Thoracic aorta (tissue), 2 donors: Measurements from ENCODE around the gene ACSS1. TPM values are rescaled to one million over a fixed set of nuclear protein-coding genes. Genes with fewer than 3 reads are reported as not detected.

ENCODE experiments used
- ATAC-seq: fragments of 150-250 bp; one replicate; pipeline ENCODE4 v1.8.0; 2017; ENCODE audit warnings: low read depth; ENCODE audit not compliant: insufficient number of reproducible peaks, low FRiP score
- DNase-seq: peaks from one replicate; pipeline ENCODE4 v3.0.0-alpha.2; 2020; ENCODE audit warnings: low spot score
- H3K27ac ChIP-seq, 2 donors: fragments of 200-600 bp; sonication (generic); 1 replicate in 1 of 2; 2 replicates in 1 of 2; pipeline ENCODE4 v1.5.1; 2016; ENCODE audit warnings: mild to moderate bottlenecking in 2 of 2, moderate library complexity in 2 of 2
- H3K27me3 ChIP-seq: fragments of 200-600 bp; sonication (generic); replicated peaks from 2 replicates; pipeline ENCODE4 v1.6.0; 2016; ENCODE audit warnings: mild to moderate bottlenecking; ENCODE audit not compliant: insufficient read depth
- H3K36me3 ChIP-seq: fragments of 200-600 bp; sonication (generic); one replicate; pipeline ENCODE4 v1.5.1; 2016
- H3K4me1 ChIP-seq, 2 donors: fragments of 200-600 bp; sonication (generic); 1 replicate in 1 of 2; 2 replicates in 1 of 2; pipeline versions ENCODE4 v1.5.1 to v1.6.0; 2016; ENCODE audit warnings: low read depth in 2 of 2, mild to moderate bottlenecking in 1 of 2; ENCODE audit not compliant: control insufficient read depth in 1 of 2
- H3K4me3 ChIP-seq: fragments of 200-600 bp; sonication (generic); 2 replicates; pipeline ENCODE4 v1.5.1; 2016; ENCODE audit warnings: mild to moderate bottlenecking
- H3K9me3 ChIP-seq: fragments of 200-600 bp; sonication (generic); 2 replicates; pipeline ENCODE4 v1.5.1; 2016
- CTCF ChIP-seq: fragments of 200-600 bp; sonication (generic); IDR thresholded peaks from one replicate; pipeline ENCODE4 v1.5.1; 2019; ENCODE audit warnings: antibody characterized with exemption
- total RNA-seq, 2 donors: library from RNA; depleted of rRNA; stranded (reverse); fragments of >200 nt; gene quantifications; one replicate each; pipeline versions ENCODE4 v1.1.0 to v1.2.3, GENCODE V29; 2016

Gene ACSS1
- total RNA-seq, 2 donors from 2014 or later, result 26.0 to 31.7 TPM

- H3K4me1 ChIP-seq, result no peaks in the 10 kb centered on the region
- no peak overlapping the region for H3K27ac ChIP-seq
- DNase-seq (no peak), ATAC-seq (no peak)
- no peaks in the 10 kb centered on the region for H3K27me3 ChIP-seq
- no peak overlapping the region for H3K4me3 ChIP-seq
- H3K36me3 ChIP-seq, result peaks cover 75% of the 10 kb centered on the region
- H3K9me3 ChIP-seq, result no peaks in the 10 kb centered on the region
- no peak for TF ChIP-seq CTCF
Measured at GRCh38 chr20:25011831-25012241, 46.1 kb downstream of the ACSS1 start.

GRCh38 chr20:25011261-25011660 is 46.7 kb downstream of the ACSS1 start:
- ATAC-seq, result no peak
- TF ChIP-seq CTCF, result no peak
- H3K27me3 ChIP-seq, result no peaks in the 10 kb centered on the region
- no peak overlapping the region for H3K27ac ChIP-seq
- H3K4me1 ChIP-seq, result no peaks in the 10 kb centered on the region
- no peak overlapping the region for H3K4me3 ChIP-seq
- peaks cover 78% of the 10 kb centered on the region for H3K36me3 ChIP-seq
- no peak for DNase-seq
- no peaks in the 10 kb centered on the region for H3K9me3 ChIP-seq

GRCh38 chr20:25009218-25010145 is 48.5 kb downstream of the ACSS1 start:
- TF ChIP-seq CTCF, result no peak
- H3K4me3 ChIP-seq, result no peak overlapping the region
- H3K27ac ChIP-seq, result no peak overlapping the region
- no peaks in the 10 kb centered on the region for H3K9me3 ChIP-seq
- ATAC-seq (no peak), DNase-seq (no peak)
- H3K4me1 ChIP-seq, result no peaks in the 10 kb centered on the region
- H3K27me3 ChIP-seq, result no peaks in the 10 kb centered on the region
- peaks cover 75% of the 10 kb centered on the region for H3K36me3 ChIP-seq

- H3K27ac ChIP-seq, result no peak overlapping the region
- TF ChIP-seq CTCF, result no peak
- H3K4me1 ChIP-seq, result no peaks in the 10 kb centered on the region
- H3K4me3 ChIP-seq, result no peak overlapping the region
- ATAC-seq (no peak), DNase-seq (no peak)
- H3K27me3 ChIP-seq, result no peaks in the 10 kb centered on the region
- no peaks in the 10 kb centered on the region for H3K9me3 ChIP-seq
- peaks cover 68% of the 10 kb centered on the region for H3K36me3 ChIP-seq
Measured at GRCh38 chr20:25008388-25009217, 49.3 kb downstream of the ACSS1 start.
